NCI-H1417 (cell line): ENCODE results near the gene TMEM184A.

Source experiments
- DNase-seq, 3 experiments: peaks; one replicate each; lab custom pipeline; 2025; lab: John Stamatoyannopoulos, UW

TMEM184A gene

GRCh38 chr7:1567896-1568510, 12.0 kb upstream of the TMEM184A start:
- peak in 1 of 3 experiments; percentile 60 for DNase-seq

- peak in 1 of 3 experiments; percentile 89 for DNase-seq
These were observed 11.2 kb upstream of the TMEM184A start for GRCh38 chr7:1567049-1567771.

GRCh38 chr7:1566687-1567048, 10.7 kb upstream of the TMEM184A start:
- DNase-seq, result peak in 1 of 3 experiments; percentile 19

GRCh38 chr7:1564603-1565022, 8.6 kb upstream of the TMEM184A start:
- no peak for DNase-seq

- DNase-seq, result no peak
These were observed 8.1 kb upstream of the TMEM184A start for GRCh38 chr7:1563981-1564602.

- DNase-seq, result no peak
These were observed 6.6 kb upstream of the TMEM184A start for GRCh38 chr7:1562597-1563051.

- no peak for DNase-seq
These were observed 6.1 kb upstream of the TMEM184A start for GRCh38 chr7:1562116-1562515.

- DNase-seq, result no peak
These were observed 5.3 kb upstream of the TMEM184A start for GRCh38 chr7:1561036-1561940.

- no peak for DNase-seq
These were observed 4.6 kb upstream of the TMEM184A start for GRCh38 chr7:1560620-1561031.

- no peak for DNase-seq
These were observed 3.9 kb upstream of the TMEM184A start for GRCh38 chr7:1559626-1560590.

- no peak for DNase-seq
These were observed 3.0 kb upstream of the TMEM184A start for GRCh38 chr7:1558841-1559625.

GRCh38 chr7:1558181-1558811, 2.3 kb upstream of the TMEM184A start:
- DNase-seq, result peak in 1 of 3 experiments; percentile 7

- DNase-seq, result no peak
These were observed 1.8 kb upstream of the TMEM184A start for GRCh38 chr7:1557771-1558170.

- DNase-seq, result no peak
These were observed 1.0 kb upstream of the TMEM184A start for GRCh38 chr7:1557006-1557405.

GRCh38 chr7:1555046-1555812, 776 bp downstream of the TMEM184A start:
- DNase-seq, result peak; percentile 43 to 94 (median 86)

- DNase-seq, result no peak
These were observed 1.5 kb downstream of the TMEM184A start for GRCh38 chr7:1554333-1555045.

GRCh38 chr7:1553512-1554210, 2.3 kb downstream of the TMEM184A start:
- no peak for DNase-seq
